Peyer's patch (tissue), 4 donors: ENCODE results near the gene TRDN. TPM values are rescaled to one million over a fixed set of nuclear protein-coding genes. Genes with fewer than 3 reads are reported as not detected.

Source experiments
- DNase-seq, 3 donors: peaks; one replicate each; pipeline ENCODE4 v3.0.0-alpha.2; 2017 to 2019
- H3K27ac ChIP-seq, 4 donors: fragments of 200-600 bp; sonication (generic); one replicate each; pipeline ENCODE4 v1.5.1; 2016 to 2019
- H3K27me3 ChIP-seq, 2 donors: fragments of 200-600 bp; sonication (generic); one replicate each; pipeline ENCODE4 v1.5.1; 2019
- H3K36me3 ChIP-seq, 3 donors: fragments of 200-600 bp; sonication (generic); one replicate each; pipeline ENCODE4 v1.5.1; 2016 to 2019
- H3K4me1 ChIP-seq, 4 donors: fragments of 200-600 bp; sonication (generic); one replicate each; pipeline ENCODE4 v1.5.1; 2016 to 2019
- H3K4me3 ChIP-seq, 4 donors: fragments of 200-600 bp; sonication (generic); 1 replicate in 3 of 4; 2 replicates in 1 of 4; pipeline ENCODE4 v1.5.1; 2016 to 2019; ENCODE audit warnings: mild to moderate bottlenecking in 1 of 4
- H3K9me3 ChIP-seq, 4 donors: fragments of 200-600 bp; sonication (generic); one replicate each; pipeline ENCODE4 v1.5.1; 2016 to 2019; ENCODE audit warnings: mild to moderate bottlenecking in 1 of 4
- CTCF ChIP-seq, 6 experiments: fragments of 450-650 bp in 4 of 6; fragments of 200-600 bp in 2 of 6; sonication (generic) in 1 of 6; IDR thresholded peaks; one replicate each; pipeline ENCODE4 v1.5.1; 2017 to 2019; ENCODE audit warnings: antibody characterized with exemption in 6 of 6, mild to moderate bottlenecking in 3 of 6, moderate library complexity in 1 of 6
- POLR2A ChIP-seq, 2 donors: fragments of 450-650 bp; IDR thresholded peaks; one replicate each; pipeline ENCODE4 v1.5.1; 2017; ENCODE audit warnings: antibody characterized with exemption in 2 of 2, mild to moderate bottlenecking in 2 of 2, moderate library complexity in 2 of 2
- total RNA-seq, 4 donors: library from RNA; depleted of rRNA; stranded (reverse); fragments of >200 nt; gene quantifications; one replicate each; pipeline ENCODE4 v1.1.0, GENCODE V29; 2016

The TRDN gene
- total RNA-seq, 4 donors from 2014 or later: not detected

GRCh38 chr6:123640567-123641187 lies 3.9 kb upstream of the TRDN start:
- no peaks in the 10 kb centered on the region for H3K4me1 ChIP-seq
- peaks cover 0 to 3% (median 0%) of the 10 kb centered on the region in 4 donors for H3K9me3 ChIP-seq
- H3K27ac ChIP-seq: no peak overlapping the region
- no peaks in the 10 kb centered on the region for H3K27me3 ChIP-seq
- no peak for DNase-seq
- no peaks in the 10 kb centered on the region for H3K36me3 ChIP-seq
- TF ChIP-seq CTCF (IDR thresholded peaks at IDR 0.05): no peak
- no peak for TF ChIP-seq POLR2A (IDR thresholded peaks at IDR 0.05)
- H3K4me3 ChIP-seq: no peak overlapping the region

- TF ChIP-seq POLR2A (IDR thresholded peaks at IDR 0.05) (no peak), CTCF (IDR thresholded peaks at IDR 0.05) (no peak)
- Histone ChIP-seq H3K9me3 (no peaks in the 10 kb centered on the region), H3K4me1 (no peaks in the 10 kb centered on the region), H3K27me3 (no peaks in the 10 kb centered on the region), H3K4me3 (no peak overlapping the region), H3K27ac (no peak overlapping the region), H3K36me3 (no peaks in the 10 kb centered on the region)
- DNase-seq: no peak
Observed at GRCh38 chr6:123638865-123639264, 2.1 kb upstream of the TRDN start.

- no peaks in the 10 kb centered on the region for H3K9me3 ChIP-seq
- TF ChIP-seq POLR2A (IDR thresholded peaks at IDR 0.05) (no peak), CTCF (IDR thresholded peaks at IDR 0.05) (no peak)
- no peak for DNase-seq
- no peak overlapping the region for H3K27ac ChIP-seq
- no peaks in the 10 kb centered on the region for H3K36me3 ChIP-seq
- H3K4me3 ChIP-seq: no peak overlapping the region
- no peaks in the 10 kb centered on the region for H3K27me3 ChIP-seq
- H3K4me1 ChIP-seq: no peaks in the 10 kb centered on the region
Observed at GRCh38 chr6:123636282-123636681, 468 bp downstream of the TRDN start.

- no peak for TF ChIP-seq POLR2A (IDR thresholded peaks at IDR 0.05)
- TF ChIP-seq CTCF (IDR thresholded peaks at IDR 0.05): no peak
- Histone ChIP-seq H3K27ac (no peak overlapping the region), H3K36me3 (no peaks in the 10 kb centered on the region), H3K27me3 (no peaks in the 10 kb centered on the region), H3K4me3 (no peak overlapping the region), H3K9me3 (no peaks in the 10 kb centered on the region), H3K4me1 (no peaks in the 10 kb centered on the region)
- no peak for DNase-seq
Observed at GRCh38 chr6:123635567-123635966, 1.2 kb downstream of the TRDN start.

- H3K27ac ChIP-seq: no peak overlapping the region
- TF ChIP-seq CTCF (IDR thresholded peaks at IDR 0.05): no peak
- no peak for TF ChIP-seq POLR2A (IDR thresholded peaks at IDR 0.05)
- DNase-seq: no peak
- H3K4me1 ChIP-seq: no peaks in the 10 kb centered on the region
- no peaks in the 10 kb centered on the region for H3K36me3 ChIP-seq
- H3K9me3 ChIP-seq: no peaks in the 10 kb centered on the region
- H3K27me3 ChIP-seq: no peaks in the 10 kb centered on the region
- H3K4me3 ChIP-seq: no peak overlapping the region
Observed at GRCh38 chr6:123635144-123635543, 1.6 kb downstream of the TRDN start.

GRCh38 chr6:123632641-123633040 lies 4.1 kb downstream of the TRDN start:
- DNase-seq: no peak
- Histone ChIP-seq H3K4me3 (no peak overlapping the region), H3K4me1 (no peaks in the 10 kb centered on the region), H3K27me3 (no peaks in the 10 kb centered on the region), H3K36me3 (no peaks in the 10 kb centered on the region), H3K27ac (no peak overlapping the region), H3K9me3 (no peaks in the 10 kb centered on the region)
- TF ChIP-seq CTCF (IDR thresholded peaks at IDR 0.05): no peak
- no peak for TF ChIP-seq POLR2A (IDR thresholded peaks at IDR 0.05)
